Measurements from ENCODE around the gene STK25.

- TF ChIP-seq EZH2 (IDR thresholded peaks at IDR 0.05): no peak
- no peak for TF ChIP-seq POLR2AphosphoS5 (IDR thresholded peaks at IDR 0.05; ENCODE audit: borderline replicate concordance, low read depth, low read length)
- no peak for TF ChIP-seq FOXP2 (optimal IDR thresholded peaks at IDR 0.05; ENCODE audit: control extremely low read depth, extremely low read length, insufficient read depth)
These were observed 38.6 kb downstream of the STK25 start for GRCh38 chr2:241469746-241470145.
